ENCODE results near the gene LRRIQ3. TPM values are rescaled to one million over a fixed set of nuclear protein-coding genes. Genes with fewer than 3 reads are reported as not detected.
"Not testable (repeated sequence)": the region's sequence is repeated elsewhere in the genome, so short reads cannot be mapped to it uniquely, and the experiment has no call there.

Gene LRRIQ3
- total RNA-seq, 1 donor from 2014 or later = not detected

DNA sequence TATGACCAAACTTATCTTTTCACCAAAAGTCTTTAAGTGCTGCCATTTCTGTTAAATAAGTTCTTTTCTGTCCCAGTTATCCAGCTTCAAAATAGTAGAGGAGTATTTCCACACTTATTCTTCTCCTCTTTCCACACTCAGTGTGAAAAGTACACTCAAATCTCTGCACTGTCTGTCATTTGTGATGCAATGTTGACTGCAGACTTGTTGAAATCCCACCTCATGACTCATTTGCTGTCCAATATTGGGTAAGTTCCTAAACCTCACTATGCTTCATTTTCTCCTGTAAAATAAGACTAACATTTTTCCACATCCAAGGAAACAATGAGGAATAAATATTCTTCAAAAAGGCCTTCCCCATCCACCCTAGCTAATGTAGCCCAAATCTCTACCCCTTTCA lies 17.5 kb downstream of the LRRIQ3 start:
- H3K4me3 Mint-ChIP-seq (ENCODE audit: unreplicated experiment) = no peak overlapping the region
- no peaks in the 10 kb centered on the region for H3K36me3 Mint-ChIP-seq (ENCODE audit: low read depth)
- TF ChIP-seq, protein P1, sequence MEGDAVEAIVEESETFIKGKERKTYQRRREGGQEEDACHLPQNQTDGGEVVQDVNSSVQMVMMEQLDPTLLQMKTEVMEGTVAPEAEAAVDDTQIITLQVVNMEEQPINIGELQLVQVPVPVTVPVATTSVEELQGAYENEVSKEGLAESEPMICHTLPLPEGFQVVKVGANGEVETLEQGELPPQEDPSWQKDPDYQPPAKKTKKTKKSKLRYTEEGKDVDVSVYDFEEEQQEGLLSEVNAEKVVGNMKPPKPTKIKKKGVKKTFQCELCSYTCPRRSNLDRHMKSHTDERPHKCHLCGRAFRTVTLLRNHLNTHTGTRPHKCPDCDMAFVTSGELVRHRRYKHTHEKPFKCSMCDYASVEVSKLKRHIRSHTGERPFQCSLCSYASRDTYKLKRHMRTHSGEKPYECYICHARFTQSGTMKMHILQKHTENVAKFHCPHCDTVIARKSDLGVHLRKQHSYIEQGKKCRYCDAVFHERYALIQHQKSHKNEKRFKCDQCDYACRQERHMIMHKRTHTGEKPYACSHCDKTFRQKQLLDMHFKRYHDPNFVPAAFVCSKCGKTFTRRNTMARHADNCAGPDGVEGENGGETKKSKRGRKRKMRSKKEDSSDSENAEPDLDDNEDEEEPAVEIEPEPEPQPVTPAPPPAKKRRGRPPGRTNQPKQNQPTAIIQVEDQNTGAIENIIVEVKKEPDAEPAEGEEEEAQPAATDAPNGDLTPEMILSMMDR (IDR thresholded peaks at IDR 0.05) = no peak
- no peak overlapping the region for H3K27ac Mint-ChIP-seq (ENCODE audit: unreplicated experiment)
- H3K9me3 Mint-ChIP-seq (ENCODE audit: low read depth) = no peaks in the 10 kb centered on the region
- DNase-seq (ENCODE audit: low spot score) = no peak
- no peaks in the 10 kb centered on the region for H3K4me1 Mint-ChIP-seq (ENCODE audit: low read depth)
- H3K27me3 Mint-ChIP-seq (ENCODE audit: low read depth) = peaks cover 7% of the 10 kb centered on the region

DNA sequence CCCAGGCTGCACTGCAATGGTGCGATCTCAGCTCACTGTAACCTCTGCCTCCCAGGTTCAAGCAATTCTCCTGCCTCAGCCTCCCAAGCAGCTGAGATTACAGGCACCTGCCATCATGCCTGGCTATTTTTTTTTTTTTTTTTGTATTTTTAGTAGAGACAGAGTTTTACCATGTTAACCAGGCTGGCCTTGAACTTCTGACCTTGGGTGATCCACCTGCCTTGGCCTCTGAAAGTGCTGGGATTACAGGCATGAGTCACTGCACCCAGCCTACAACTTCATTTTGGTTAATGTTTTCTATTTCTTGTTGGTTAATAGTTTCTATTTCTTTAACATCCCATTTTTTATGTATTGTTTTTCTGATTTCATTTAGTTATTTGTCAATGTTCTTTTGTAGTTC lies 23.6 kb downstream of the LRRIQ3 start:
- H3K4me1 Mint-ChIP-seq (ENCODE audit: low read depth); H3K9me3 Mint-ChIP-seq (ENCODE audit: low read depth); DNase-seq (ENCODE audit: low spot score); H3K27ac Mint-ChIP-seq (ENCODE audit: unreplicated experiment); H3K36me3 Mint-ChIP-seq (ENCODE audit: low read depth); H3K4me3 Mint-ChIP-seq (ENCODE audit: unreplicated experiment): not testable (repeated sequence)
- peaks cover 14% of the 10 kb centered on the region for H3K27me3 Mint-ChIP-seq (ENCODE audit: low read depth)

DNA sequence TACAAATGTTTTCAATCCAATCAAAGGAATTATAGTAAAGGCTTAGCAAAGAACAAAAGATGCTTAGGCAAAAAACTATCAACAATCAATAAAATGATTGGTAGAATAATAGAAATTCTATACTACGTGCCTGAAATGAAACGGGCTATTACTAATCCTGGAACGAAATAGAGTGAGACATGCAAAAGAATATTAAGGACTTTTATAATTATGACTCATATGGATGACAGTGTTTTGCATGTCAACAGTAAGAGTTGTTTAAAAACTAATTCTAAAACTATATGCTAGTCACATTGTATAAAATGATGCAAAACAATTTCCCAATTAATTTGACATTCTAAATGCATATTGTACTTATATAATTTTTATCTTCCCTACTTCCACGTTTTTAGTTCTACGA lies 35.6 kb downstream of the LRRIQ3 start:
- DNase-seq (ENCODE audit: low spot score) = no peak
- Mint-ChIP-seq H3K9me3 (ENCODE audit: low read depth) (no peaks in the 10 kb centered on the region), H3K4me3 (ENCODE audit: unreplicated experiment) (no peak overlapping the region)

DNA sequence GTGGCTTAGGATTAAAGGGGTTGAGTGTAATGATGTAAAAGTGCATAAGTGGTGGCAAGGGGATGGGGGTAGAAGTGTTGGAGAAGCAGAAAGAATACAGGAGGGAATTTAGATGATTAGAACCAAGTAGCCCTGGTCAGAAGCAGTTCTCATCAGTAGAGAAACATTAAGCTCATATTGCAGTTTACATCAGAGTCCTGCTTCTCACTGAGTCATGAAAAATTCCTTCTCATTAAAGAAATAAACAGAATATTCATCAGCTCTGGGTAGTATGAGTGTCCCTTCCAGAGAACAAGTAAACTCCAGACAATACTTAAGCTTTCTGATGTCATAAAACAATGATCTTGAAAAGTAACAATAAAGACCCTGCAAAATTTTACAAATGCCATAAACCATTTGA lies 36.5 kb downstream of the LRRIQ3 start:
- Mint-ChIP-seq H3K4me1 (ENCODE audit: low read depth) (no peaks in the 10 kb centered on the region), H3K9me3 (ENCODE audit: low read depth) (no peaks in the 10 kb centered on the region), H3K27ac (ENCODE audit: unreplicated experiment) (no peak overlapping the region), H3K36me3 (ENCODE audit: low read depth) (no peaks in the 10 kb centered on the region), H3K27me3 (ENCODE audit: low read depth) (peaks cover 13% of the 10 kb centered on the region), H3K4me3 (ENCODE audit: unreplicated experiment) (no peak overlapping the region)
- TF ChIP-seq, protein P1 (IDR thresholded peaks at IDR 0.05) = no peak
- DNase-seq (ENCODE audit: low spot score) = no peak

More for the DNA sequence above, 35.6 kb downstream of the LRRIQ3 start:
- TF ChIP-seq, protein P1 (IDR thresholded peaks at IDR 0.05) = no peak
- no peak overlapping the region for H3K27ac Mint-ChIP-seq (ENCODE audit: unreplicated experiment)
- H3K4me1 Mint-ChIP-seq (ENCODE audit: low read depth) = no peaks in the 10 kb centered on the region
- H3K27me3 Mint-ChIP-seq (ENCODE audit: low read depth) = peaks cover 18% of the 10 kb centered on the region
- H3K36me3 Mint-ChIP-seq (ENCODE audit: low read depth) = no peaks in the 10 kb centered on the region

DNA sequence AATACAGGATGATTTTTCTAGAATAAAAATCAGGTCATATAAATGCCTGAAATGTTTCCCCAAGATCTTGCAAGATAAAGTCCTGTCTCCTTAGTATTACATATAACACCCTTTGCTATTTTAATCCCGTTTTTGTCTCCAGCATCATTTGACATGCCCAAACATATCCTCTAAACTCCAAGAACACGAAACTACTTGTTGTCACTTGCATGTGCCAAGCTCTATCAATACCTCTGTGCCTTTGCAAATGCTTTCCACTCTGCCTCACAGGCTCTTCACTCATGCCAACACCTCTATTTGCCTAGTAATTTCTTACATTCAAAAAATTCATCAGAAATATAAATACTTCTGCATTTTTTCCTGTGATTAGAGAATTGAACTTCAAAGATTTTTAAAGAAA lies 37.9 kb downstream of the LRRIQ3 start:
- H3K9me3 Mint-ChIP-seq (ENCODE audit: low read depth) = no peaks in the 10 kb centered on the region
- no peak overlapping the region for H3K27ac Mint-ChIP-seq (ENCODE audit: unreplicated experiment)
- H3K36me3 Mint-ChIP-seq (ENCODE audit: low read depth) = no peaks in the 10 kb centered on the region
- TF ChIP-seq, protein P1 (IDR thresholded peaks at IDR 0.05) = no peak
- H3K4me1 Mint-ChIP-seq (ENCODE audit: low read depth) = no peaks in the 10 kb centered on the region
- H3K4me3 Mint-ChIP-seq (ENCODE audit: unreplicated experiment) = no peak overlapping the region
- peaks cover 8% of the 10 kb centered on the region for H3K27me3 Mint-ChIP-seq (ENCODE audit: low read depth)
- no peak for DNase-seq (ENCODE audit: low spot score)

DNA sequence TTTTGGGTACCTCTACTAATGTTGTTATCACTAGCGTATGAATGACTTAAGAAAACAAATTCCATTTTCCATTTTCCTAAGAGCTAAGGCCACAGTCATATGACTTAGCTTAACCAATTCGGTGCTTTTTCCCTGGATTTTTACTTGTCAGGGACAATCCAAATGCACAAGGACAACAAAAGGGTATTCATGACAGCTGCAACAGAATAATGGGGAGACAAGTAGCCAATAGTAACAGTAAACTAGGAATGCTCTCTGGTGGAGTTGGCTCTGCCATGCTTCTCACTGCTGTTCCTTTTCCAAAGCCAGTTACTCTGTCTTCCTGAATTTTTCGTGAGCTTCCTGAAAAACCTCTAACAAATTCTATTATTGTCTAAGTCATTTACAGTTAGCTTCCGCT lies 52.9 kb downstream of the LRRIQ3 start:
- Mint-ChIP-seq H3K4me3 (ENCODE audit: unreplicated experiment) (no peak overlapping the region), H3K9me3 (ENCODE audit: low read depth) (peaks cover 18% of the 10 kb centered on the region), H3K4me1 (ENCODE audit: low read depth) (no peaks in the 10 kb centered on the region), H3K27ac (ENCODE audit: unreplicated experiment) (no peak overlapping the region), H3K36me3 (ENCODE audit: low read depth) (no peaks in the 10 kb centered on the region), H3K27me3 (ENCODE audit: low read depth) (peaks cover 3% of the 10 kb centered on the region)
- DNase-seq (ENCODE audit: low spot score) = no peak
- TF ChIP-seq, protein P1 (IDR thresholded peaks at IDR 0.05) = no peak

DNA sequence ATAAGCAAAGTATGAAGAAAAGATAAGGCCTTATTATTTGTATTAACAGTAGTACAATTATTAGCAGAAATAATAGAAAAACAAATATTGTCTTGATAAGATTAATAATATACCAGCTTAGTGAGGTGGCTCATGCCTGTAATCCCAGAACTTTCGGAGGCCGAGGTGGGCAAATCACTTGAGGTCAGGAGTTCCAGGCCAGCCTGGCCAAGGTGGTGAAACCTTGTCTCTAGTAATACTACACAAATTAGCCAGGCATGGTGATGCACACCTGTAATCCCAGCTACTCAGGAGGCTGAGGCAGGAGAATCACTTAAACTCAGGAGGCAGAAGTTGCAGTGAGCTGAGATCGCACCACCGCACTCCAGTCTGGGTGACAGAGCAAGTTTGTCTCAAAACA lies 80.6 kb downstream of the LRRIQ3 start:
- H3K4me3 Mint-ChIP-seq (ENCODE audit: unreplicated experiment); H3K36me3 Mint-ChIP-seq (ENCODE audit: low read depth); DNase-seq (ENCODE audit: low spot score); H3K9me3 Mint-ChIP-seq (ENCODE audit: low read depth); H3K27me3 Mint-ChIP-seq (ENCODE audit: low read depth); H3K4me1 Mint-ChIP-seq (ENCODE audit: low read depth); H3K27ac Mint-ChIP-seq (ENCODE audit: unreplicated experiment): not testable (repeated sequence)

Measured in chondrocyte (in vitro differentiated cells).